ENCODE results near the gene RRBP1.

Gene RRBP1

GRCh38 chr20:17601957-17602356 lies 80.1 kb downstream of the RRBP1 start:
- no peak for DNase-seq

GRCh38 chr20:17598013-17598550 lies 84.0 kb downstream of the RRBP1 start:
- no peak for DNase-seq

DNA sequence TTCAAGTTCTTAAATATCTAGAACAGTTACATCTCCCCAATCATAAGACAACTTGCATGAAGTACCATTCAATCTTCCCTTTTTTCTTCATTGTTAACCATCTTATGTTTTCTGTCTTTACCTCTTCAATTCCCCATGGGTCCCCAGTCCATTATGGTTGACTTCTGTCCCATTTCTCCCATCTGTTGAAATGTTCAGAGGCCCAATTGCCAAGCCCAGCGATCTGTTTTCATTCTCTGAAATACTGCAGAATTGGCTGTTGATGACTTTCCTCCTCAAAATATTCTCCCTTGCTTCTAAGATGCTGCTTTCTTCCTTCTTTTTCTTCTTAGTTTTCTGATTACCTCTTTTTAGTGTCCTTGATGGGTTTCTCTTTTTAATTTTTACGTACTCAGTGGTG lies 86.2 kb downstream of the RRBP1 start:
- DNase-seq = no peak

DNA sequence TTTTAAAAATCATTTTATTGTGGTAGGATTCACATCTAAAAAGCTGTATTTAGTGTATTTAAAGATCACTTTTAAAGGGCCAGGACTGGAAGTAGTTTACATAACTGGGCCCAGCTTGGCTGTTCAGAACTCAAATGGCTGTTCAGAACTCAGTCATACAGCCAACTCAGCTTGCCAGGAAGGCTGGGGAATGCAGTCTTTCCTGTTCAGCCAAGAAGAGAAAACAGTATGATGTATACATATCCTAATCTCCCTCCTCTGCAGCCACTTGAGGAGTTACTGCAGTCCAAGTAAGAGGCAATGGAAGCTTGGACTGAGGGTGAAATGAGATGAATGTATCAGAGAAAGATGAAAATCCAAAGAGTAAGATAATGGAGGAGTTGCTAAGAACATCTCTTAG lies 87.6 kb downstream of the RRBP1 start:
- DNase-seq = no peak

- no peak for DNase-seq
Measured at GRCh38 chr20:17593902-17594301, 88.1 kb downstream of the RRBP1 start.

GRCh38 chr20:17590245-17590644 lies 91.8 kb downstream of the RRBP1 start:
- DNase-seq = no peak

DNA sequence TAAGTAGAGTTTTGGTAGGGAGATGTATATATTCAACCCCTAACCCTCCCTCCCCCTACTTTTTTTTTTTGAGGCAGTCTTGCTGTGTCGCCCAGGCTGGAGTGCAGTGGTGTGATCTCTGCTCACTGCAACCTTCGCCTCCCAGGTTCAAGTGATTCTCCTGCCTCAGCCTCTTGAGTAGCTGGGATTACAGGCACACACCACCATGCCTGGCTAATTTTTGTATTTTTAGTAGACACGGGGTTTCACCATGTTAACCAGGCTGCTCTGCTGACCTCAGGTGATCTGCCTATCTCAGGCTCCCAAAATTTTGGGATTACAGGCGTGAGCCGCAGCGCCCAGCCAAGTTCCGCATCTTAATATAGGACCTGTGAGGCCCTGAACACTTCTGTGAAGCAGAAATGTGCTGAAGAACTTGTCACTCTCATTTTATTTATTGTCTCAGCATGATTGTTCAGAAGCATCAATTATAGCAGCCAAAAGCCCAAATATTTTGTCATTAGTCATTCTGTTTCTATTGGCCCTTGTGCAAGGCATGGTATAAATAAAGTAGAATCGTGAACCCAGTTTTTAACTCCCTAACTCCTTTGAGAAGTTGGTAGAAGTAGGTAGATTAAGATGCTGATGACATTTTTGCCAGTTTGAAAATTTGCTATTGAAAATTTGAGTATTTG lies 92.7 kb downstream of the RRBP1 start:
- DNase-seq = peak in 1 of 3 experiments; percentile 63

DNA sequence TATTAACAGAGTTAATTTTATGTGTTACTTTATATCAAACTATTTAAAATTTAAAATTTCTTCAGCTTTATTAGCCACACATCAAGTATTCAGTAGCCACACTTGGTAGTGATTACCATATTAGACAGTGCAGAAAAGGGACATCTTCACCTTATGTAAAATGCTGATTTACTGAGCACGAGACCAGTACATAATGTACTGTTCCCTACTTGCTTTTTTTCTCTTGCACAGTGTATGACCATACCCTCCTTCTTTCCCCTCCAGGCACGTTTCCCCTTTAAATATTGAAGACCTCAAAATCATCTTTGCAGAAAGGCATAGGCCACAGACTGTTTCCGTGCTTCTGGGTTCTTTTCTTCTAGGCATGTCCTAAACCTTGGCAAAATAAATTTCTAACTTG lies 94.2 kb downstream of the RRBP1 start:
- no peak for DNase-seq

DNA sequence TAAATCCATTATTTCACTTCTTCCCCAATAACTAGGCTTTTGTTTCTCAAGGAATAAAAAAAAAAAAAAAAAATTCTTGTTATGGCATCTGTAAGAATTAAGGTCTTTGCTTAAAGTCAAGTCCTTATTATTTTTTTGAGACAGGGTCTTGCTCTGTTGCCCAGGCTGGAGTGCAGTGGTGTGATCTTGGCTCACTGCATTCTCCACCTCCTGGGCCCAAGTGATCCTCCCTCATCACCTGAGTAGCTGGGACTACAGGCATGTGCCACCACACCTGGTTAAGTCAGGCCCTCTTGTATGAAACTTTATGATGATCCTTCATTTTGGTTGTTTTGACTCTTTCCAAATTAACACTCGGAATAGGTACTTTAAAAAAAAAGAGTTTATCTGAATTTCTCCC lies 94.9 kb downstream of the RRBP1 start:
- DNase-seq = no peak

GRCh38 chr20:17586250-17586649 lies 95.8 kb downstream of the RRBP1 start:
- DNase-seq = peak in 1 of 3 experiments; percentile 13

GRCh38 chr20:17584689-17585088 lies 97.4 kb downstream of the RRBP1 start:
- no peak for DNase-seq

DNA sequence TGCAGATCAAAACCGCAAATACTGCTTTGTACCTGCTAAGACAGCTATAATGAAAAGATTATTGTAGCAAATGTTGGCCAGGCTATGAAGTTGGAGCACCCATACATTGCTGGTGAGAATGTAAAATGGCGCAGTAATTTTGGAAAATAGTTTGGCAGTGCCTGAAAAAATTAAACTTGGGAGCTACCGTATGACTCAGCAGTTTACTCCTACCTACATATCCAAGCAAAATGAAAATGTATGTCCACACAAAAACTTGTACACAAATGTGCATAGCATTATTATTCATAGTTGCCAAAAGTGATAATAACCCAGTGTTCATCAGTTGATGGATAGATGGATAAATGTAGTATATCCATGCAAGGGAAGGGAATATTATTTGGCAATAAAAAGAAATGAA lies 98.9 kb downstream of the RRBP1 start:
- no peak for DNase-seq

DNA sequence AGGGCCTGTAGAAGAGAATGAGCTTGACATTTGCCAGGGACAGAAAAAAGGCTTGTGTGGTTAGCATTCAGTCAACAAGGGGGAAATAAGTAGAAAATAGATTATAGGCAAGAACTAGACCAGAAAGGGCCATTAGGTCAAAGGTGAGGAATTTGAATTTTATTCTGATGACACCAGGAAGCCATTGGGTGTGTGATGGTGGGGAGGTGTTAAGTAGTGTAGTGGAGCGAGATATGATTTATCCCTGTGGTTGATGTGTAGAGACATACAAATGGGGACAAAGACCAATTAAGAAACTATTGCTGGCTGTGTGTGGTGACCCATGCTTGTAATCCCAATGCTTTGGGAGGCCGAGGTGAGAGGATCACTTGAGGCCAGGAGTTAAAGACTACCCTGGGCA lies 101.1 kb downstream of the RRBP1 start:
- DNase-seq = no peak

DNA sequence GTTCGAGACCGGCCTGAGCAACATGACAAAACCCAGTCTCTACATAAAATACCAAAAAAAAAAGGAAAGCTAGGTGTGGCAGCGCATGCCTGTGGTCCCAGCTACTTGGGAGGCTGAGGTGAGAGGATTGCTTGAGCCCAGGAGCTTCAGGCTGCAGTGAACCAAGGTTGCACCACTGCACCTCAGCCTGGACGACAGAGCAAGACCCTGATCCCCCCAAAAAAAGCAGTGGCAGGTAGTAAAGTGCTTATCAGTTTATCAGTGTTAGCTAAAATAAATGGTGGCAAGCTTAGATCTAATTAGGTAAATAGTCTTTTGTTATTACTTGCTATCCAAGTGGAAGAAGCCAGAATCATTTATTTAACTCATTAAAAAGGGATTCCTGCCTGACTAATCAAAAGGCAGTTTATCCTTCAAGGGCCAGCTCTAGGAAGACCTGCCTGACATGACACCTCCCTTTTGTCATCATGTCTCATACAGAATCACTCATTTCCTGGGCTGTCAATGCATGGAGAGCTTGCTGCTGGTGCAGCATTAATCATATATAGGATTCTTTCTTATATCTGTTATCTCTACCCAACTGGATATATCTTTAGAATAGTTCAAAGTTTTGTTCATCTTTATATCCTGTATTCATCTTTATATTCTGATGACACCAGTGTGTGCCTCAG lies 102.5 kb downstream of the RRBP1 start:
- no peak for DNase-seq

GRCh38 chr20:17576215-17576614 lies 105.8 kb downstream of the RRBP1 start:
- DNase-seq = no peak

GRCh38 chr20:17573463-17573862 lies 108.6 kb downstream of the RRBP1 start:
- no peak for DNase-seq

DNA sequence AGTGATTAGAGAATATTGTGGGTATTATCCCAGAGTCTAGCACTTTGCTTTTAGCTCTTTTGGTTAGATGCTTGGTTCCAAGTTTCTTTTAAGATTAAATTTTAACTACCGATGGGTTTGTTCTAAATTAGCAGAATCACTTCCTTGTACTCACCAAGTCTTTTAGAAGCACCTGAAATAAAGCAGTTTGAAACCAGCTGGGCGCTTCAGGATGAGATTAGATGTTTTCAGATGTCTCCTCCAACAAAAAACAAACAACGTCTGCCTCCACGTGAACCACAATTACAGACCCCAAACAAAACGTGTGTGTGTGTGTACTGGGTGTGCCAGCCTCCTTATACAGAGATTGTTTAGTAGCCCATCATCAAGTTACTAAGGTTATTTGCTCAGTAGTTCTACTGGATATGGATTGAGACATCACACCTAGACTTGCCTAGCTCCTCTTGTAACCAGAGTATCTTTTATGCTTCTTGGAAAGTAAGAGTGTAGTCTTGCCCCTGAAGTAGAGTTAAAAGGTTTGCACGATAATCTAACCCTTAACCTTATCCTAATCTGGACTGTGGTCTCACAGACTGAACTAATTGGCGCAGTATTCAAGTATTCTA lies 109.9 kb downstream of the RRBP1 start:
- DNase-seq = peak in 1 of 3 experiments; percentile 52

DNA sequence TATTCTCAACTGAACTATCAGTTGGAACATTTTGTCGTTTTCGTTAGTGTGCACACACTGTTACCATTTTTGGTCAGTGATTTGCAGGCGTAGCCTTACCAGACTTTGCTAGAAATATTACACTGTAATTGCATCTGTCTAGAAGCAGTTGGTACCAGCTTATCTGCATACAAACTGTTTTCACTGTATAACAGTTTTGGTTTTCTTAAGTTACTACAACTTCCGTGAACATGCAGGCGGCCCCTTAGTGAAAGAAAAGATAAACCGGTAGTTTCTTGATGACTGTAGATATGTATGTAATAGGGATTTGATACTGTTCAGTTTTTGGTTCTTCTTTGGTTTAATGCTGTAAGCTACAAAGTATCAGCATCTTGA lies 110.9 kb downstream of the RRBP1 start:
- peak in 1 of 3 experiments; percentile 50 for DNase-seq

DNA sequence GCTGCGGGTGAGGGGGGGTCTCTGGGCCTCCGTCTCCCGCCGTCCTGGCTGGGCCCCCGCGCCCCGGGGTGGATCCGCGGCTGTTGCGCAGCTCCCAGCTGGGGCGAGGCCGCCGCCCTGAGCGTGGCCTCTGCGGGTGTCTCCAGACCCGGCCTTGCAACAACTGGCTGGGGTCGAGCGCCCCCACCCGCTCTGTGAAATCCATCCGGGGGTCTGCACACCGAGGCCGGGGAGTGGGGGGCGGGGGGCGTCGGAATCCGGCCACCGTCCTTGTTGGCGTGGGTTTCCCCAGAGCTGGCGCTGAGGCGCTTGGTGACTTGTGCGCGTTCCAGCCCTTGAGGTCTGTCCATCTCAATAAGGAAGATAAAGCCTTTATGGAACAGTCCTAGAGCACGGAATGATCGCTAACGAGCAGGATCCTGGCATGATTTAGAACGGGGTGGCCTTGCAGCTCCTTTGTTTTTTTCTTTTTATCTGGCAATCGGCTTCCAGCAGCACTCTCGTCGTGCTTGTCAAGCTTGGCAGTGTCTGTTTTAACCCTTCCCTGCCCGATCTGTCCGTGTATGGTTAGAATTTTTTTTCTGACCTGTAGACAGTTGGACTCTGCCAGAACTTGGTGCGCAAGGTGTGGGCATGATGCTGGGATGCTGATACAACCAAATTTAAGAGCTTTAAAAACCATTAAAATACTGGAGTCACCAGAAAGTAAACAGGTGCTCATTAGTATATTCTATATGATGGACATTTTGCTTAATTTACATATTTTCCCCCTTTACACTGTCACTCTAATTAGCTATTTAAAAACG lies 111.5 kb downstream of the RRBP1 start:
- DNase-seq = peak in 2 of 3 experiments; percentile 84 to 85

GRCh38 chr20:17569616-17570346 lies 112.3 kb downstream of the RRBP1 start, which contains the start of gene DSTN:
Gene DSTN, plus strand, starts transcription at chr20:17570075. Its CDS starts 134 bp downstream, at chr20:17570209.
- peak; percentile 86 to 97 (median 96) for DNase-seq

DNA sequence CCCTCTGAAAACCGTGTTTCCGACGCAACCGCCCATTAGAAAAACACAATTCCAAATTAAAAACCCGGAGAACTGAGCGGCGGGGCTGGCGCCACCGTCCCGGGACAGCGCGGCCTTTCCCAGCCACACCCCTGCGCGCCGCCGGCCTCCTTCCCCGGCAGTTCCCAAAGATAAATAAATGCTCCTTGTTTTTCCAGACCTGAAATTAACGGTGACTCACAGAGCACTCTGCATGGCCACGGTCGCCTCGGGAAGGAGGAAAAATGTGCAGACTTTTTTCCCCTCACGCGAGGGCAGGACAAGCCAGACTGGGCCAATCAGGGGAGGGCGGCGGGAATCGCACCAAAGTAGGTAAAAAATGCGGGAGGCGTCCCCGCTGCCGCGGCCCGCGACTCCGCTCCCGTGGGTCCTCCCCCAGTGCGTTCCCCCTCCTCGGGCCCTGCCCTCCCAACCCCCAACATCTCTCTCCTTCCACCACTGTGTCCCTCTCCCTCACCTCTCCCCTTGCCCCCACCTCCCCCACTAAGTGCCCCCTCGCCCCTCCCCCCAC lies 113.0 kb downstream of the RRBP1 start:
- DNase-seq = peak; percentile 23 to 82 (median 65)
